GM18907 (cell line): ENCODE measurements around the gene CYP1A2.

Experiments
- ATAC-seq: cut with Tn5 transposase; IDR thresholded peaks from one replicate; pipeline ENCODE4 v1.9.1; 2021; ENCODE audit warnings: mild to moderate bottlenecking, moderate library complexity; ENCODE audit not compliant: unreplicated experiment

CYP1A2 gene

DNA sequence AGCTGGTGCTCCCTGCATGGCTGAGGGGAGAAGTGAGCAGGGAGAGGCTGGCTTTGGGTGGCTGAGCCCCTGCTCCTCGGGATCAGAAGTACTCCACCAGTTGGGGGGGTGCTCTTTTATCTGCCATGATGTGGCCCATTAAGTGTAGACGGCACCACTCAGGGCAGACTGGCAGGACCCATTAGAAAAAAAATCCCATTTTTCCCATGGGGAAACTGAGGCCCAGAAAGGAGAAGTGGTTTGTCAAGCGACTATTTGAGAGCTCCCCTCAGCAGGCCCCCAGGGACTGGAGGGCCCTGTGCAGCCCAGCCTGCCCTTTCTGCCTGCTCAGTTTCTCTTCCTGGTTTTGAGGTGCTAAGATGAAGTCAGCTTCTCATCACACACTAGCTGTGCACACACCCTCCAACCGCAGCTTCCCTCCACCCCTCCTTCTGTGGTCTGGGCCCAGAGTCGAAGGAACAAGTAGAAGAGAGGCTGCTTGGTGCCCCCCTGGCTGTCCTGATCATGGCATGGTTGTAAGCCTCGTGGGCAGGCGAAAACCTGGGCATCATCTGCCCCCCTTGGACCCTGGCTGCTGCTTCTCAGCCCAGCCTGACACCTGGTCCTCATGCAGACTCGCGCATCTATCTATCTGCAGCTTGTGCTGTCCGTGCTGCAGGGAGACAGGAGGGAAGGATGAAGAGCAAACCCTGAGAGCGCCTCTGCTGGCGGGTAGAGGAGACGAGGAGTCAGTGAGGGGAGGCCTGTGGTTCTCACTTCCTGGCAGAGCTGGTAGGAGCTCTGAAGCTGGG, 38.8 kb downstream of the CYP1A2 start:
- peak; percentile 44 for ATAC-seq

DNA sequence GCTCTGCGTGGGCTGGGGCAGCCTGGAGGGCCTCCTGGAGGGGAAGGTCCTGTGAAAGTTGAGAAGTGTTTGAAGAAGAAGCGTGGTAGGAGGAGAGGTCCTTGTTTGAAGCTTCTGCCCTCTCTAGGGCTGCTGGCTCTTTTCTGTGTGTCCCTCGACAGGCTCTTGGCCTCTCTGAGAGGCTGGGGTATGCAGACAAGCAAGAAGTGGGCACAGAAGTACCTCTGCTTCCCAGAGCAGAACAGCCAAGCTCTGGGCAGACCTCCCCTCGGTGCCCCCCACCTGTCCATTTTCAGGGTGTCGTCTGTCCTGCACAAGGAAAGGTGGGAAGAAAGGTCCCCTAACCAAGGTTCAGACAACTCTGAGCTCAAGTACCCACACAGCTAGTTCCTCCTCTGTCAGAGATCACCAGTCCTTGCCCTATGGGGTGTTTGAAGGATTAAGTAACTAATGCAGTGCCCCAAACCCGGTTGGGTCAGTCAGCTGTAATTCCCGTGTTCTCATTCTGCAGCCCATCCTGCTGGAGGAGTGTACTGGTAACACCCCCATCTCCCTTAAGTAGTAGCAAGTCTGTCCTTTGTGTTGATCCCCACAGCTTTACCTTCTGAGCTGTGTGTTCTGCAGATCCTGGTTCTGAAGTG, 39.5 kb downstream of the CYP1A2 start:
- no peak for ATAC-seq

- ATAC-seq, result peak; percentile 34
Observed at GRCh38 chr15:74788683-74789151, 40.1 kb downstream of the CYP1A2 start.

DNA sequence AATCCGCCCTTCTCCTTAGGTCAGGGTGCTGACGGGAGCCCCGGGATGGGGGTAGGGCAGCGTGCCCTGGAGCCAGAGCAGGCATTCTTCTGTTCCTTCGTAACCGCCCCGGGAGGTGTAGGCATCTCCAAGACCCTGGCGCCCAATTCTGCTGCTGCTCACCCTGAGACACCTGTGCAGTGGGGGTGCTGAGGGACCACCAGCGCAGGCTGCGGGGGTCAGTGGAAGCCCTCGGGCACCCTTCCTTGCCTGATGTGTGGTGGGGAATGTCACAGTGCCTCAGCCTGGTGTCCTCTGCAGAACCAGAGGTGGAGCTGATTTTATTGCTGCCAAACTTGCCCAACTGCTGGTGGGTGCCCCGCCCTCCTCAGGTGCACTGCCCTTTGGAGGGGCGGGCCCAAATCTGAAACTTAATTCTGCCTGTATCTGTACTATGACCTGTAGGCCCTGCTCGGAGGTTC, 40.6 kb downstream of the CYP1A2 start:
- no peak for ATAC-seq

DNA sequence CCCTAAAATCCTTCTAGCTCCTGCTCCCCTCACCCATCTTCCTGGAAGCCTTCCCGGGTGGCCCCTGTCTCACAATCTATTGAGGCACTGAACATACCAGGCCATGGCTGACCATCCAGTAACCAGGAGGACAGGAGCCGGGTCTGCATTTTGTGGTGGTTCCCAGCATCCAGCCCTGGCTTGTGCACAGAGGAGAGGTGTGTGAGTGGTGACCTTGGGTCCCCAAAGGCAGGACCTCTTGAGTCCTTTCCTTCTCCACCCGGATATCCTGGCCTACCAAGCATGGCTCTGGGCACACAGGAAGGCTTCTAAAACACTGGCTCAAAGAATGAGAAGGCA, 41.1 kb downstream of the CYP1A2 start:
- no peak for ATAC-seq

- ATAC-seq, result peak; percentile 17
Observed at GRCh38 chr15:74790080-74790916, 41.7 kb downstream of the CYP1A2 start.

GRCh38 chr15:74791007-74791406, 42.4 kb downstream of the CYP1A2 start:
- no peak for ATAC-seq

DNA sequence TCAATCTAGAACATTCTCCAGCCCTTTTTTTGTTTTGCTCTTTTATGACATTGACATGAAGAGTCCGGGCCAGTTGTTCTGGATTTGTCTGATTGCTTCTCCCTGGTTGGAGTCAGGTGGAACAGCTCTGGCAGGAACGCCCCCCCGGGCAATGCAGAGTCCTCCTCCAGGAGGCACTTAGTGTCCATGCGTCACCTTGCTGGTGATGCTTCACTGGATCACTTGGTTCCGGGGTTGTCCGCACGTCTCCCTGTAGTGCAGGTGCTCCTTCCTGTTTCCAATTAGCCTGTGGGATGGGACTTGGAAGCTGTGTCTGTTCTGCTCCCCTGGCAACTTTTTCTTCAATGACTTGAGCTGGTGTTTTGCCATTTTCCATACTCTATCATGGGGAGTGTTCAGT, 43.0 kb downstream of the CYP1A2 start:
- no peak for ATAC-seq

DNA sequence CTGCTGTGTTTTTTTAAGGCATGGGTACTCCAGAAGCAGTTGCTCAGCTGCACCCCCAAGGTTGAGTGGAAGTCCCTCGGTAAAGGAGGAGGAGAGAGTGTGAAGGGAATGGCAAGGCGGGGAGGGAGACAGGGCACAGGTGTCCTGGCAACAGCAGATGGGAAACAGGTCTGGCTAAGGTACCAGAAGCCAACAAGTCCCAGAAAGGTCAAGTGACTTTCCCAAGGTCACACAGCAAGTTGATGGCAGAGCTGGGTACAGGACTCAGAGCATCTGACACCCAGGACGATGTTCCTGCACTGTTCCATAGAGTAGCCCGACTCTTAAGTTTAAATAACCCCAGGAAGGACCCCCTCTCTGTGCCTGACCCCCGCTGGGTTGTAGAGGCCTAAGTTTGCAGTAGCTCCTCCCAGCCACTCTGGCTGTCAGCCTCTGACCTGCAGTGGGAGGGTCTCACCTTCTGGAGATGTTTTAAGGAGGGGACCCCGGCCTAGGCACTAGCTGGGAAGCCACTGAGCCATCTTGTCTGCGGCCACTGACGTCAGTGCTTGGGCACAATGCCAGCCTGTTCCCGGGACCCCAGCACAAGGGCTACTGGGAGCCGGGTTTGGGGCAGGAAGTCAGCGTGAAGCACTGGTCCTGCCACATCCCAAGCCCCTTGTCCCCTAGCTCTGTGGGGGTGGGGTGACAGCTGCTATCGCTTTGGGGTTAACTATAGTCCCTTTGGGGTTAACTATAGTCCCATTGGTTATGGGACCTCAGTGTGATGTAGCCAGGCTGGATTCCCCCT, 43.8 kb downstream of the CYP1A2 start:
- no peak for ATAC-seq

DNA sequence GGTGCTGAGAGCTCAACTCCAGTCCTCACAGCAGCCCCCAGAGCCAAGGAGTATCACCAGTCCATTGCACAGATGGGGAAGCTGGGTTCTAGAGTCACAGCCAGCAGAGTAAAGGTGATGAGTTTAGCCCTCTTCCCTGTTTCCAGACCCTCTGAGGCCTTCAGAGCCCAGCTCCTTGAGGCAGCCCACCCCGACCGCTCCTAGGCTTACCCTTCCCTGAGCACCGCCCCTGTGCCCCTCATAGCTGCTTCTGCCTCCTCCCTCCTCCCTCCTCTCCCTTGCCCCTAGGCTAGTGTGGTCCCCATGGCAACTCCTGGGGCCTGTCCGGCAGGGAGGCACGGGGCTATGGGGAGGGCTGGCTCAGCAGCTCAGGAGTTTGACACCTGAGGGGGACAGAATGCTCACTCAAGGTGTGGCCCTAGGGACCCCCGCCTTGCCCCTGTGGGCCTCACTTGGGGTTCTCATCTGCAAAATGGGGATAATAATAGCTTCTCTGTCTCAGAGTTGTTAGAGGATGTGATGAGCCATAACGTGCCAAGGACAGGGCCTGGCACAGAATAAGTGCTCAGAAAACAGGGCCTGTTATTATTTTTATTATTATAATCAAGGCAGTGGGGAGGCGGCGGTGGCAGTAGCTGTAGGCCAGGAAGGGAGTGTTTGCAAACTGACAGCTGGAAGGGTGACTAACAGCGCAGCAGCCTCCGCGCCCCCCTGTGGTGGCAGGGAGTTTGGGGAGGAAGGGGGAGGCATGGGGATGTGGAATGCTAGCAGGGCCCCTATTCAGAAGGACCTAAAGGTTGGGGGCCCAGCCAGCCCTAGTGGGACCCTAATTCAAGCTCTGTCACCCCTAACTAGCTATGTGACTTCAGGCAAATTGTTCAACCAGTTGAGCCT, 44.7 kb downstream of the CYP1A2 start:
- no peak for ATAC-seq

GRCh38 chr15:74794248-74794969, 45.8 kb downstream of the CYP1A2 start:
- no peak for ATAC-seq

- ATAC-seq, result no peak
Observed at GRCh38 chr15:74794970-74795349, 46.3 kb downstream of the CYP1A2 start.

- no peak for ATAC-seq
Observed at GRCh38 chr15:74795966-74796625, 47.5 kb downstream of the CYP1A2 start.

- ATAC-seq, result no peak
Observed at GRCh38 chr15:74798388-74799254, 50.0 kb downstream of the CYP1A2 start.

- peak; percentile 6 for ATAC-seq
Observed at GRCh38 chr15:74799255-74799855, 50.7 kb downstream of the CYP1A2 start.

- peak; percentile 75 for ATAC-seq
Observed at GRCh38 chr15:74799856-74800558, 51.4 kb downstream of the CYP1A2 start.
